Kidney (tissue), 14 donors: ENCODE measurements around the gene MPZL1. TPM values are rescaled to one million over a fixed set of nuclear protein-coding genes. Genes with fewer than 3 reads are reported as not detected.

ENCODE experiments used
- DNase-seq, 5 donors: peaks; one replicate each; pipeline ENCODE4 v3.0.0-alpha.2; 2013 to 2020
- FAIRE-seq: peaks from 2 replicates; lab custom pipeline; 2012; peaks lifted over from hg19 to GRCh38; lab: Jason Lieb, UNC
- H3K27ac ChIP-seq, 2 donors: one replicate each; pipeline ENCODE4 v1.7.0; 2013; ENCODE audit warnings: low read depth in 2 of 2, low read length in 2 of 2, inconsistent platforms in 1 of 2
- H3K27me3 ChIP-seq: one replicate; pipeline ENCODE4 v1.7.1; 2013; ENCODE audit warnings: low read length, inconsistent platforms; ENCODE audit not compliant: control insufficient read depth, insufficient read depth
- H3K36me3 ChIP-seq, 3 donors: one replicate each; pipeline versions ENCODE4 v1.7.0 to v1.7.1; 2013; ENCODE audit warnings: low read length in 3 of 3, control low read depth in 1 of 3, inconsistent platforms in 1 of 3; ENCODE audit not compliant: insufficient read depth in 3 of 3, control insufficient read depth in 2 of 3
- H3K4me1 ChIP-seq, 3 donors: one replicate each; pipeline versions ENCODE4 v1.7.0 to v1.7.1; 2013; ENCODE audit warnings: low read length in 3 of 3, inconsistent platforms in 1 of 3, low read depth in 1 of 3; ENCODE audit not compliant: control insufficient read depth in 2 of 3, insufficient read depth in 2 of 3
- H3K4me3 ChIP-seq, 3 donors: one replicate each; pipeline versions ENCODE4 v1.7.0 to v1.8.1; 2013; ENCODE audit warnings: low read length in 3 of 3, control low read depth in 1 of 3, inconsistent platforms in 1 of 3
- H3K9ac ChIP-seq, 3 donors: one replicate each; pipeline versions ENCODE4 v1.7.0 to v1.7.1; 2013; ENCODE audit warnings: low read length in 3 of 3, control low read depth in 1 of 3, inconsistent platforms in 1 of 3
- H3K9me3 ChIP-seq, 3 donors: one replicate each; pipeline versions ENCODE4 v1.7.0 to v1.7.1; 2013; ENCODE audit warnings: low read length in 3 of 3, control low read depth in 1 of 3, inconsistent platforms in 1 of 3; ENCODE audit not compliant: control insufficient read depth in 2 of 3, insufficient read depth in 1 of 3
- intact Hi-C: fragments of 100-400 bp; cut with DNase I; formaldehyde crosslinking; loops from one replicate; pipeline ENCODE4 v1.11.1; 2022
- polyA plus RNA-seq: library from polyadenylated mRNA; stranded (reverse); fragments of 350-450 nt; fragmentation: Illumina TruSeq; extraction: RNeasy Lipid Tissue Mini Kit (QIAGEN cat#74804); gene quantifications from one replicate; pipeline ENCODE4 v1.2.3, GENCODE V29; 2014; ENCODE audit warnings: low read depth, low replicate concordance; ENCODE audit not compliant: insufficient read depth
- total RNA-seq: library from RNA; stranded (reverse); fragmentation: NEBNext Ultra II Directional; extraction: Animal tissue kit (Norgen Biotek cat#: 25700); gene quantifications from one replicate; pipeline ENCODE4 v1.2.1, GENCODE V29; 2021
- TF ChIP-seq, protein P1 (sequence below): IDR thresholded peaks from 3 replicates; pipeline ENCODE4 v1.5.1; 2012; ENCODE audit warnings: mild to moderate bottlenecking, moderate library complexity, borderline replicate concordance; ENCODE audit not compliant: insufficient read depth; ENCODE audit errors: extremely low read depth
- donor health status: control.
- donor health status: control.
- donor health status: control.
- donor health status: control.
- donor health status: control.
- donor health status: DM: yes; HTN: yes; CAD: no.
- donor health status: Normal renal cell carcinoma (clear cell type).

MPZL1 gene
- total and polyA plus RNA-seq, 2 donors from 2014 or later: 42.1 to 98.3 TPM

- DNase-seq: peak in 3 of 5 donors; percentile 24 to 73 (median 29)
- Histone ChIP-seq H3K4me1 (no peaks in the 10 kb centered on the region), H3K27ac (peak overlapping the region in 1 of 2 donors; percentile 23), H3K9ac (no peak overlapping the region), H3K36me3 (peaks cover 0 to 6% (median 2%) of the 10 kb centered on the region in 3 donors), H3K4me3 (no peak overlapping the region), H3K27me3 (no peaks in the 10 kb centered on the region), H3K9me3 (no peaks in the 10 kb centered on the region)
- TF ChIP-seq, protein P1, sequence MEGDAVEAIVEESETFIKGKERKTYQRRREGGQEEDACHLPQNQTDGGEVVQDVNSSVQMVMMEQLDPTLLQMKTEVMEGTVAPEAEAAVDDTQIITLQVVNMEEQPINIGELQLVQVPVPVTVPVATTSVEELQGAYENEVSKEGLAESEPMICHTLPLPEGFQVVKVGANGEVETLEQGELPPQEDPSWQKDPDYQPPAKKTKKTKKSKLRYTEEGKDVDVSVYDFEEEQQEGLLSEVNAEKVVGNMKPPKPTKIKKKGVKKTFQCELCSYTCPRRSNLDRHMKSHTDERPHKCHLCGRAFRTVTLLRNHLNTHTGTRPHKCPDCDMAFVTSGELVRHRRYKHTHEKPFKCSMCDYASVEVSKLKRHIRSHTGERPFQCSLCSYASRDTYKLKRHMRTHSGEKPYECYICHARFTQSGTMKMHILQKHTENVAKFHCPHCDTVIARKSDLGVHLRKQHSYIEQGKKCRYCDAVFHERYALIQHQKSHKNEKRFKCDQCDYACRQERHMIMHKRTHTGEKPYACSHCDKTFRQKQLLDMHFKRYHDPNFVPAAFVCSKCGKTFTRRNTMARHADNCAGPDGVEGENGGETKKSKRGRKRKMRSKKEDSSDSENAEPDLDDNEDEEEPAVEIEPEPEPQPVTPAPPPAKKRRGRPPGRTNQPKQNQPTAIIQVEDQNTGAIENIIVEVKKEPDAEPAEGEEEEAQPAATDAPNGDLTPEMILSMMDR: no peak
- intact Hi-C loops: no loop called here
- no peak for FAIRE-seq
Observed at GRCh38 chr1:167791281-167792187, 69.8 kb downstream of the MPZL1 start.

DNA sequence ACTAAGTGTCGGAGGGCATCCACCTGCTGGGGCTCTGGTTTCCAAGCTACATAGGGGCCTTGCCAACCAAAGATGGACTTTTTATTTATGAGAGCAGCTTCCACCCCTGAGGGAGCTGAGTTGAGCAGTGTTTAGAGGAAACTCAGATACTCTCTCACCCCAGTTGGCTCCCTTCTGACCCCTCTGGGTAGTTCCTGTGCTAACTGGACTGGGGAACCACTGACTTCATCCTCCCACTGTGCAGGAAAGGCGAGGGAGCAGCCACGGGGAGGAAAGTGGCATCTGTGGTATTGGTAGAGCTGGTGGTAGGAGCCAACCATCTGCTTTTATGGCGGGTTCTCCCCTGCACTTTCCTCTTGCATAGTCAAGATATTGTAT, 70.4 kb downstream of the MPZL1 start:
- Histone ChIP-seq H3K4me3 (no peak overlapping the region), H3K27ac (no peak overlapping the region), H3K36me3 (peaks cover 0 to 6% (median 2%) of the 10 kb centered on the region in 3 donors), H3K27me3 (no peaks in the 10 kb centered on the region), H3K9ac (no peak overlapping the region), H3K4me1 (peaks cover 0 to 3% (median 1%) of the 10 kb centered on the region in 3 donors), H3K9me3 (no peaks in the 10 kb centered on the region)
- FAIRE-seq (no peak), DNase-seq (no peak)
- TF ChIP-seq, protein P1: no peak
- intact Hi-C loops: no loop called here

DNA sequence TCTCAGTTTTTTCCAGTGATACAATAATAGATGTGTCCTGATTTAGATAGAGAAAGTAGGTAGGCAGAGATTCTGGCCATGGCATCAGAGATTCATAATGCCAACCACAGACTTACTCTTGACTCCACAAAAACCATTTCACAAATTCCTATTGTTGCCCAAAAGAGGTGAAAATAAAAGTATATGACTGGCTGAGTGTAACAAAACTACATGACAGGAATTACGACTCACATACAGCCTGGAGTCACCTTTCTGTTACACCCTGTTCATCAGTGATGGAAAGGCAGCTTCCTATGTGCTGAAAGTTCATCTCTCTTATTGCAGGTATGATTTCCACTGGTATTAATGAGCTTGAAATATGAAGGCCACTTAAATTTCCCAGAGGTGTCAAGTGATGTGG, 72.3 kb downstream of the MPZL1 start:
- no peak overlapping the region for H3K4me3 ChIP-seq
- TF ChIP-seq, protein P1: no peak
- H3K9ac ChIP-seq: no peak overlapping the region
- H3K9me3 ChIP-seq: no peaks in the 10 kb centered on the region
- H3K36me3 ChIP-seq: peaks cover 0 to 2% (median 0%) of the 10 kb centered on the region in 3 donors
- DNase-seq: no peak
- H3K4me1 ChIP-seq: peaks cover 0 to 5% (median 4%) of the 10 kb centered on the region in 3 donors
- H3K27ac ChIP-seq: no peak overlapping the region
- intact Hi-C loops: no loop called here
- FAIRE-seq: no peak
- H3K27me3 ChIP-seq: no peaks in the 10 kb centered on the region
